IMR-90 (cell line): Measurements from ENCODE around the gene ARID3C.

Source experiments
- BHLHE40 ChIP-seq: fragments of 150-350 bp; IDR thresholded peaks from 2 replicates; pipeline ENCODE4 v1.6.1; 2016; ENCODE audit warnings: mild to moderate bottlenecking, low read depth, low read length
- CTCF ChIP-seq: conservative IDR thresholded peaks from 2 replicates; pipeline ENCODE4 v1.5.1; 2012; ENCODE audit warnings: mild to moderate bottlenecking, low read depth, low read length, improper control_type of control experiment
- FOS ChIP-seq: fragments of 150-350 bp; IDR thresholded peaks from 2 replicates; pipeline ENCODE4 v1.6.1; 2016; ENCODE audit warnings: low read depth, low read length
- MXI1 ChIP-seq: IDR thresholded peaks from 2 replicates; pipeline ENCODE4 v1.6.1; 2012; ENCODE audit warnings: low read depth, mild to moderate bottlenecking, low read length, moderate library complexity, borderline replicate concordance
- POLR2A ChIP-seq: IDR thresholded peaks from 2 replicates; pipeline ENCODE4 v1.6.1; 2012; ENCODE audit warnings: mild to moderate bottlenecking, low read depth, low read length
- RCOR1 ChIP-seq: IDR thresholded peaks from 2 replicates; pipeline ENCODE4 v1.6.1; 2012; ENCODE audit warnings: mild to moderate bottlenecking, low read length, improper control_type of control experiment; ENCODE audit not compliant: insufficient replicate concordance
- SMC3 ChIP-seq: fragments of 150-350 bp; IDR thresholded peaks from 2 replicates; pipeline ENCODE4 v1.6.1; 2016; ENCODE audit warnings: low read depth, mild to moderate bottlenecking, antibody characterized with exemption, low read length, moderate library complexity

GRCh38 chr9:34587271-34587670 is 41.6 kb downstream of the ARID3C start:
- no peak for TF ChIP-seq BHLHE40
- TF ChIP-seq CTCF, result no peak
- TF ChIP-seq MXI1, result no peak
- TF ChIP-seq FOS, result no peak
- TF ChIP-seq POLR2A, result no peak
- no peak for TF ChIP-seq SMC3
- no peak for TF ChIP-seq RCOR1
